Right hindlimb (tissue), 1 donor: ENCODE results near the gene BICRA.
"Not testable (repeated sequence)": the region's sequence is repeated elsewhere in the genome, so short reads cannot be mapped to it uniquely, and the experiment has no call there.

ENCODE experiments used
- DNase-seq: peaks from one replicate; pipeline ENCODE4 v3.0.0-alpha.2; 2018

BICRA gene

GRCh38 chr19:47608969-47609905 lies at the start of gene BICRA:
Gene BICRA, plus strand, starts transcription at chr19:47609134. Its CDS starts 64,441 bp downstream, at chr19:47673575.
- DNase-seq: peak; percentile 88

GRCh38 chr19:47560999-47561398 lies 47.9 kb upstream of the BICRA start:
- DNase-seq: no peak

- DNase-seq: no peak
Observed at GRCh38 chr19:47561440-47562057, 47.4 kb upstream of the BICRA start.

GRCh38 chr19:47564081-47564480 lies 44.9 kb upstream of the BICRA start:
- DNase-seq: no peak

GRCh38 chr19:47569331-47569730 lies 39.6 kb upstream of the BICRA start:
- DNase-seq: no peak

- no peak for DNase-seq
Observed at GRCh38 chr19:47572635-47573034, 36.3 kb upstream of the BICRA start.

GRCh38 chr19:47573071-47574026 lies 35.6 kb upstream of the BICRA start, which contains the start of gene ZNF541:
Gene ZNF541, minus strand, starts transcription at chr19:47573148. Its CDS starts 17,292 bp downstream, at chr19:47555856.
- peak; percentile 74 for DNase-seq

- DNase-seq: no peak
Observed at GRCh38 chr19:47580397-47580796, 28.5 kb upstream of the BICRA start.

GRCh38 chr19:47581605-47582319 lies 27.2 kb upstream of the BICRA start:
- no peak for DNase-seq

GRCh38 chr19:47582320-47582909 lies 26.5 kb upstream of the BICRA start:
- no peak for DNase-seq

- DNase-seq: not testable (repeated sequence)
Observed at GRCh38 chr19:47583161-47583560, 25.8 kb upstream of the BICRA start.

- no peak for DNase-seq
Observed at GRCh38 chr19:47587295-47587694, 21.6 kb upstream of the BICRA start.

GRCh38 chr19:47589824-47590223 lies 19.1 kb upstream of the BICRA start:
- no peak for DNase-seq

GRCh38 chr19:47593860-47594259 lies 15.1 kb upstream of the BICRA start:
- DNase-seq: no peak

- DNase-seq: no peak
Observed at GRCh38 chr19:47595944-47596343, 13.0 kb upstream of the BICRA start.

- peak; percentile 47 for DNase-seq
Observed at GRCh38 chr19:47598407-47599349, 10.3 kb upstream of the BICRA start.

- DNase-seq: not testable (repeated sequence)
Observed at GRCh38 chr19:47599671-47600245, 9.2 kb upstream of the BICRA start.

GRCh38 chr19:47600246-47601179 lies 8.4 kb upstream of the BICRA start:
- peak; percentile 100 for DNase-seq
